Keratinocyte (primary cell): Measurements from ENCODE around the gene WDR82. TPM values are rescaled to one million over a fixed set of nuclear protein-coding genes. Genes with fewer than 3 reads are reported as not detected.

Experiments used
- DNase-seq: peaks from one replicate; pipeline ENCODE4 v3.0.0-alpha.2; 2011; ENCODE audit warnings: low read depth, missing footprints, low spot score
- FAIRE-seq: peaks from 2 replicates; lab custom pipeline; 2011; peaks lifted over from hg19 to GRCh38; lab: Jason Lieb, UNC
- H2AFZ ChIP-seq: 2 replicates; pipeline ENCODE4 v1.6.0; 2012; ENCODE audit warnings: low read length, control low read depth, inconsistent platforms; ENCODE audit not compliant: control insufficient read depth
- H3K27ac ChIP-seq: 2 replicates; pipeline ENCODE4 v1.5.1; 2011; ENCODE audit warnings: low read length; ENCODE audit not compliant: control insufficient read depth, insufficient read depth
- H3K27me3 ChIP-seq: 3 replicates; pipeline ENCODE4 v1.6.0; 2011; ENCODE audit warnings: low read length; ENCODE audit not compliant: control insufficient read depth, insufficient read depth; ENCODE audit errors: extremely low read depth
- H3K36me3 ChIP-seq, 2 experiments: 2 replicates in 1 of 2; 3 replicates in 1 of 2; pipeline ENCODE4 v1.5.1; 2011; ENCODE audit warnings: low read length in 2 of 2, mild to moderate bottlenecking in 1 of 2; ENCODE audit not compliant: control insufficient read depth in 2 of 2, insufficient read depth in 2 of 2; ENCODE audit errors: extremely low read depth in 1 of 2
- H3K4me1 ChIP-seq: 3 replicates; pipeline ENCODE4 v1.5.1; 2011; ENCODE audit warnings: low read length; ENCODE audit not compliant: control insufficient read depth, insufficient read depth; ENCODE audit errors: extremely low read depth
- H3K4me2 ChIP-seq: 3 replicates; pipeline ENCODE4 v1.6.0; 2011; ENCODE audit warnings: low read depth, low read length; ENCODE audit not compliant: control insufficient read depth, insufficient read depth; ENCODE audit errors: extremely low read depth
- H3K4me3 ChIP-seq, 3 experiments: fragments of 200-600 bp in 1 of 3; sonication (generic) in 1 of 3; 2 replicates in 2 of 3; 3 replicates in 1 of 3; pipeline ENCODE4 v1.5.1; 2011 to 2016; ENCODE audit warnings: low read length in 3 of 3, mild to moderate bottlenecking in 3 of 3, control low read depth in 2 of 3, inconsistent platforms in 1 of 3, low read depth in 1 of 3, mixed read lengths in 1 of 3, mixed run types in 1 of 3, moderate library complexity in 1 of 3; ENCODE audit not compliant: control insufficient read depth in 2 of 3, insufficient read depth in 2 of 3; ENCODE audit errors: extremely low read depth in 1 of 3
- H3K79me2 ChIP-seq: 2 replicates; pipeline ENCODE4 v1.6.0; 2012; ENCODE audit warnings: low read length; ENCODE audit not compliant: control insufficient read depth, insufficient read depth
- H3K9ac ChIP-seq: 3 replicates; pipeline ENCODE4 v1.6.0; 2011; ENCODE audit warnings: low read length; ENCODE audit not compliant: control insufficient read depth, insufficient read depth; ENCODE audit errors: extremely low read depth
- H3K9me1 ChIP-seq: 3 replicates; pipeline ENCODE4 v1.6.0; 2011; ENCODE audit warnings: low read length; ENCODE audit not compliant: control insufficient read depth, insufficient read depth; ENCODE audit errors: extremely low read depth
- H3K9me3 ChIP-seq: 2 replicates; pipeline ENCODE4 v1.5.1; 2012; ENCODE audit warnings: low read depth, low read length; ENCODE audit not compliant: control insufficient read depth
- H4K20me1 ChIP-seq: 3 replicates; pipeline ENCODE4 v1.6.0; 2011; ENCODE audit warnings: low read length; ENCODE audit not compliant: control insufficient read depth, insufficient read depth; ENCODE audit errors: extremely low read depth
- EZH2 ChIP-seq: IDR thresholded peaks from one replicate; pipeline ENCODE4 v1.6.1; 2012; ENCODE audit warnings: inconsistent platforms, mild to moderate bottlenecking, low read length, moderate library complexity
- dilution Hi-C: fragments of 300-500 bp; cut with MboI; formaldehyde crosslinking; loops from one replicate; pipeline ENCODE4 v1.7.0; 2020; ENCODE audit warnings: low sequenced_read_pairs; ENCODE audit not compliant: extremely low pct_ligation_motif_present
- polyA plus RNA-seq, 5 experiments: library from polyadenylated mRNA; depleted of rRNA in 3 of 5; stranded (reverse) in 3 of 5; stranded (forward) in 1 of 5; unstranded in 1 of 5; fragments of >200 nt; gene quantifications; 1 replicate in 1 of 5; 2 replicates in 3 of 5; 3 replicates in 1 of 5; pipeline versions ENCODE4 v1.2.1 to v1.2.3, GENCODE V29; 2011 to 2012; ENCODE audit warnings: missing spikeins in 2 of 5, low read depth in 1 of 5, low replicate concordance in 1 of 5
- TF ChIP-seq, protein P1 (sequence below), 3 experiments: IDR thresholded peaks in 1 of 3; conservative IDR thresholded peaks in 1 of 3; optimal IDR thresholded peaks in 1 of 3; 2 replicates in 2 of 3; 3 replicates in 1 of 3; pipeline versions ENCODE3 to v1.5.1; 2011; ENCODE audit warnings: low read length in 3 of 3, mild to moderate bottlenecking in 3 of 3, moderate library complexity in 2 of 3, control low read depth in 1 of 3, inconsistent platforms in 1 of 3; ENCODE audit not compliant: insufficient read depth in 2 of 3; ENCODE audit errors: extremely low read depth in 1 of 3

The WDR82 gene
- polyA plus RNA-seq, 1 donor (not counting 4 experiments of a cell fraction or from before 2014, with no cell fraction given) = 75.1 TPM

DNA sequence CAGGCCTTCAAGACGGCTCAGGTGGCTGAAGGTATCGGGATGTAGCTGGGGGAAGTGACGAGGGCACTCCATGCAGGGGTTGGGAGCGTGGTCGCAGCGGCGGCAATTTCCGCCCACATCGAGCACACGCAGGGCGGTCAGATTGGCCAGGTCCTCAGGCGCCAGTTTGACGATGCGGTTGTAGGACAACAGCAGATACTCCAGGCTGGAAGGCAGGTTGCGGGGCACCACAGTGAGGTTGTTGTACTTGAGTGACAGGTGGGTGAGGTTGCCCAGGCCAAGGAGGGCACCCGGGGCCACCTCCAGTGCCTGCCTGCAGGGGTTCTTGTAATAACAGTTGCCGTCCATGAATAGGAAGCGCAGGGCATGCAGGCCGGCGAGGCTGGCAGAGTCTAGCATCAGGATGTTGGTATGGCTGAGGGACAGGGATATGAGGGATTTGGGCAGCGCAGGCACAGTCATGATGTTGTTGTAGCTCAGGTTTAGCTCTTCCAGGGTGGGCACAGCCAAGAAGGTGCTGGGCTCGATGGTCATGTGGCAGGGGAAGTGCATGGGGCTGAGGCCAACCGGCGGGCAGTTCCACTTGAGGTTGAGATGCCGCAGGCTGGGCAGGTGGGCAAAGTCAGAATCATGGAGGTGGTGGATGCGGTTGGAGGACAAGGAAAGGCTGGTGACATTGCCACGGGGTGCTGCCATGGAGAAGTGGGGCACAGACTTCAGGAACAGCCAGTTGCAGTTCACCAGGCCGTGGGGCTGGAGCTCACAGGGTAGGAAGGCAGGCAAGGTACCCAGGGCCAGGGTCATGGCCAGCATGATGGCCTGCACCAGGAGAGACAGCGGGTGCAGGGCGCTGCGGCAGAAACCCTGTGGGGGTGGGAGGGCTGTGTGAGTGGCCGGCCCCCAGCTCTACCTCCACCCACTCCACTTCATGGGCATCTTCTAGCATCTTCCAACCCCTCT is 54.7 kb downstream of the WDR82 start:
- no peak for DNase-seq
- Histone ChIP-seq H4K20me1 (no peaks in the 10 kb centered on the region), H3K4me2 (no peak overlapping the region), H3K4me1 (no peaks in the 10 kb centered on the region), H3K79me2 (no peaks in the 10 kb centered on the region), H3K27ac (no peak overlapping the region), H3K9ac (no peak overlapping the region), H3K36me3 (peaks cover 7% of the 10 kb centered on the region in 2 experiments), H2AFZ (no peak overlapping the region), H3K27me3 (no peaks in the 10 kb centered on the region), H3K9me3 (no peaks in the 10 kb centered on the region), H3K4me3 (no peak overlapping the region), H3K9me1 (peaks cover 2% of the 10 kb centered on the region)
- no peak for TF ChIP-seq EZH2
- TF ChIP-seq, protein P1, sequence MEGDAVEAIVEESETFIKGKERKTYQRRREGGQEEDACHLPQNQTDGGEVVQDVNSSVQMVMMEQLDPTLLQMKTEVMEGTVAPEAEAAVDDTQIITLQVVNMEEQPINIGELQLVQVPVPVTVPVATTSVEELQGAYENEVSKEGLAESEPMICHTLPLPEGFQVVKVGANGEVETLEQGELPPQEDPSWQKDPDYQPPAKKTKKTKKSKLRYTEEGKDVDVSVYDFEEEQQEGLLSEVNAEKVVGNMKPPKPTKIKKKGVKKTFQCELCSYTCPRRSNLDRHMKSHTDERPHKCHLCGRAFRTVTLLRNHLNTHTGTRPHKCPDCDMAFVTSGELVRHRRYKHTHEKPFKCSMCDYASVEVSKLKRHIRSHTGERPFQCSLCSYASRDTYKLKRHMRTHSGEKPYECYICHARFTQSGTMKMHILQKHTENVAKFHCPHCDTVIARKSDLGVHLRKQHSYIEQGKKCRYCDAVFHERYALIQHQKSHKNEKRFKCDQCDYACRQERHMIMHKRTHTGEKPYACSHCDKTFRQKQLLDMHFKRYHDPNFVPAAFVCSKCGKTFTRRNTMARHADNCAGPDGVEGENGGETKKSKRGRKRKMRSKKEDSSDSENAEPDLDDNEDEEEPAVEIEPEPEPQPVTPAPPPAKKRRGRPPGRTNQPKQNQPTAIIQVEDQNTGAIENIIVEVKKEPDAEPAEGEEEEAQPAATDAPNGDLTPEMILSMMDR (optimal IDR thresholded peaks at IDR 0.05 in 1 of 3, IDR thresholded peaks at IDR 0.05 in 1 of 3, conservative IDR thresholded peaks at IDR 0.05 in 1 of 3; ENCODE audit: extremely low read depth in 1 of 3, insufficient read depth in 2 of 3, low read length in 3 of 3) = no peak
- no peak for FAIRE-seq
- dilution Hi-C loops = no loop called here

DNA sequence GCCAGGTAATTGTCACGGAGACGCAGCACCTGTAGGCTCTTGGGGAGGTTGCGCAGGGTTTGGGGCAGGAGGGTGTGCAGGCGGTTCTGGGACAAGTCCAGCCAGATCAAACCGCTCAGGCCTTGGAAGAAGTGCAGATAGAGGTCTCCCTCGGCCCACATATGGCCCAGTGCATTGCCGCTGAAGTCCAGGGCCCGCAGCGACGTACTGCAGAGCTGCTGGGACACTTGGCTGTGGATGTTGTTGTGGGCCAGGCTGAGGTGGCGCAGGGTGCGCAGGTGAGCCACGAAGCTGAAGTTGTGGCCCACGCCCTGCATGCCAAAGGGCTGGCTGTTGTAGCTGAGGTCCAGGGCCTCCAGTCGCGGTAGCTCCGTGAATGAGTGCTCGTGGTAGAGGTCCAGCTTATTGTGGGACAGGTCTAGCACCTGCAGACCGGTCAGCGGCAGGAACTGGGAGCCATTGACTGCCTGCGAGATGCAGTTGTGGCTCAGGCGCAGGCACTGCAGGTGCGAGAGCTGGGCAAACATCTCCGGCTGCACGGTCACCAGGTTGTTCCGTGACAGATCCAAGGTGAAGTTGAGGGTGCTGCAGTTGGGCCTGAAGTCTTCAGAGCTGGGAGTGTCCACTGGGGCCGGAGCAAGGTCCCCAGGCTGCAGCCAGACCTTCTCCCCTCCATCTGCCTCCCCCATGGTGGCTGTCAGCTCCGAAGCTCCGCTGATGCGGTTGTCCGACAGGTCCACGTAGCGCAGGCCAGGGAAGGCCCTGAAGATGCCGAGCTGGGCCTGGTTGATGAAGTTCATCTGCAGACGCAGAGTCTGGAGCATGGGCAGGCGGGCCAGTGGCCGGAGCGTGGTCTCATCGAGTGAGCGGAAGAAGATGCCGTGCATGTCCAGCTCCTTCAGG is 55.9 kb downstream of the WDR82 start:
- no peaks in the 10 kb centered on the region for H3K9me3 ChIP-seq
- no peaks in the 10 kb centered on the region for H3K27me3 ChIP-seq
- no peak for FAIRE-seq
- TF ChIP-seq, protein P1 (optimal IDR thresholded peaks at IDR 0.05 in 1 of 3, IDR thresholded peaks at IDR 0.05 in 1 of 3, conservative IDR thresholded peaks at IDR 0.05 in 1 of 3; ENCODE audit: extremely low read depth in 1 of 3, insufficient read depth in 2 of 3, low read length in 3 of 3) = no peak
- no peak for TF ChIP-seq EZH2
- H2AFZ ChIP-seq = no peak overlapping the region
- no peak overlapping the region for H3K27ac ChIP-seq
- no peak overlapping the region for H3K4me2 ChIP-seq
- no peak overlapping the region for H3K9ac ChIP-seq
- no peak for DNase-seq
- no peaks in the 10 kb centered on the region for H4K20me1 ChIP-seq
- peaks cover 2% of the 10 kb centered on the region for H3K9me1 ChIP-seq
- H3K4me3 ChIP-seq = no peak overlapping the region
- peaks cover 0 to under 1% of the 10 kb centered on the region in 2 experiments for H3K36me3 ChIP-seq
- no peaks in the 10 kb centered on the region for H3K79me2 ChIP-seq
- dilution Hi-C loops = no loop called here
- H3K4me1 ChIP-seq = peaks cover 9% of the 10 kb centered on the region
